Vagina (tissue), 2 donors: ENCODE measurements around the gene CD80. TPM values are rescaled to one million over a fixed set of nuclear protein-coding genes. Genes with fewer than 3 reads are reported as not detected.

Experiments
- DNase-seq, 2 donors: peaks; one replicate each; pipeline ENCODE4 v3.0.0-alpha.2; 2017; ENCODE audit errors: extremely low spot score in 2 of 2
- H3K27ac ChIP-seq: fragments of 200-600 bp; sonication (generic); one replicate; pipeline ENCODE4 v1.5.1; 2019
- H3K27me3 ChIP-seq: fragments of 200-600 bp; sonication (generic); one replicate; pipeline ENCODE4 v1.5.1; 2019
- H3K36me3 ChIP-seq, 2 donors: fragments of 200-600 bp; sonication (generic); one replicate each; pipeline ENCODE4 v1.5.1; 2017 to 2019
- H3K4me1 ChIP-seq: fragments of 200-600 bp; sonication (generic); one replicate; pipeline ENCODE4 v1.5.1; 2019
- H3K4me3 ChIP-seq, 2 donors: fragments of 200-600 bp; sonication (generic); 1 replicate in 1 of 2; 2 replicates in 1 of 2; pipeline ENCODE4 v1.5.1; 2016 to 2019
- H3K9me3 ChIP-seq: fragments of 200-600 bp; sonication (generic); one replicate; pipeline ENCODE4 v1.5.1; 2019
- CTCF ChIP-seq, 3 experiments: fragments of 450-650 bp in 2 of 3; fragments of 200-600 bp in 1 of 3; sonication (generic) in 1 of 3; IDR thresholded peaks; one replicate each; pipeline ENCODE4 v1.5.1; 2017 to 2019; ENCODE audit warnings: antibody characterized with exemption in 3 of 3, mild to moderate bottlenecking in 2 of 3, moderate library complexity in 2 of 3
- POLR2A ChIP-seq, 2 donors: fragments of 450-650 bp; IDR thresholded peaks; one replicate each; pipeline ENCODE4 v1.6.1; 2017; ENCODE audit warnings: antibody characterized with exemption in 2 of 2, mild to moderate bottlenecking in 2 of 2, moderate library complexity in 2 of 2
- POLR2AphosphoS5 ChIP-seq, 2 donors: sonication (generic); formaldehyde crosslinking; IDR thresholded peaks; one replicate each; pipeline ENCODE4 v1.9.0; 2017; ENCODE audit warnings: antibody characterized with exemption in 2 of 2, mild to moderate bottlenecking in 2 of 2, low read depth in 1 of 2; ENCODE audit not compliant: insufficient read depth in 1 of 2
- intact Hi-C: fragments of 100-400 bp; cut with DNase I; formaldehyde crosslinking; loops from one replicate; pipeline ENCODE4 v1.15.1; 2023
- total RNA-seq: library from RNA; depleted of rRNA; stranded (reverse); fragments of >200 nt; gene quantifications from one replicate; pipeline ENCODE4 v1.2.3, GENCODE V29; 2016

Gene CD80
- total RNA-seq, 1 donor from 2014 or later: not detected

- Histone ChIP-seq H3K4me1 (peaks cover 4% of the 10 kb centered on the region), H3K9me3 (no peaks in the 10 kb centered on the region), H3K27ac (no peak overlapping the region), H3K4me3 (no peak overlapping the region), H3K36me3 (no peaks in the 10 kb centered on the region), H3K27me3 (no peaks in the 10 kb centered on the region)
- intact Hi-C loops: no loop called here
- TF ChIP-seq CTCF (IDR thresholded peaks at IDR 0.05) (no peak), POLR2A (IDR thresholded peaks at IDR 0.05) (no peak), POLR2AphosphoS5 (IDR thresholded peaks at IDR 0.05; ENCODE audit: insufficient read depth in 1 of 2, low read depth in 1 of 2) (no peak)
- DNase-seq: peak in 1 of 2 donors; percentile 69
Measured at GRCh38 chr3:119600732-119601131, 41.3 kb upstream of the CD80 start.

GRCh38 chr3:119599558-119600174 lies 40.3 kb upstream of the CD80 start:
- Histone ChIP-seq H3K36me3 (no peaks in the 10 kb centered on the region), H3K27ac (no peak overlapping the region), H3K4me1 (peaks cover 4% of the 10 kb centered on the region), H3K27me3 (no peaks in the 10 kb centered on the region), H3K4me3 (no peak overlapping the region), H3K9me3 (no peaks in the 10 kb centered on the region)
- peak in 1 of 2 donors; percentile 11 for DNase-seq
- intact Hi-C loops: no loop called here
- no peak for TF ChIP-seq CTCF (IDR thresholded peaks at IDR 0.05)
- TF ChIP-seq POLR2AphosphoS5 (IDR thresholded peaks at IDR 0.05; ENCODE audit: insufficient read depth in 1 of 2, low read depth in 1 of 2): no peak
- TF ChIP-seq POLR2A (IDR thresholded peaks at IDR 0.05): no peak

- no peaks in the 10 kb centered on the region for H3K36me3 ChIP-seq
- DNase-seq: peak in 1 of 2 donors; percentile 65
- intact Hi-C loops: no loop called here
- no peak overlapping the region for H3K4me3 ChIP-seq
- no peaks in the 10 kb centered on the region for H3K27me3 ChIP-seq
- no peak overlapping the region for H3K27ac ChIP-seq
- H3K4me1 ChIP-seq: peaks cover 4% of the 10 kb centered on the region
- H3K9me3 ChIP-seq: no peaks in the 10 kb centered on the region
- no peak for TF ChIP-seq CTCF (IDR thresholded peaks at IDR 0.05)
- no peak for TF ChIP-seq POLR2AphosphoS5 (IDR thresholded peaks at IDR 0.05; ENCODE audit: insufficient read depth in 1 of 2, low read depth in 1 of 2)
- TF ChIP-seq POLR2A (IDR thresholded peaks at IDR 0.05): no peak
Measured at GRCh38 chr3:119598410-119599098, 39.1 kb upstream of the CD80 start.

GRCh38 chr3:119597548-119598288 lies 38.3 kb upstream of the CD80 start, which contains the start of gene PLA1A:
TSS of gene PLA1A (plus strand) at chr3:119597885. CDS start at chr3:119597914, 29 bp downstream.
- TF ChIP-seq POLR2AphosphoS5 (IDR thresholded peaks at IDR 0.05; ENCODE audit: insufficient read depth in 1 of 2, low read depth in 1 of 2): no peak
- no peak for TF ChIP-seq POLR2A (IDR thresholded peaks at IDR 0.05)
- TF ChIP-seq CTCF (IDR thresholded peaks at IDR 0.05): no peak
- H3K9me3 ChIP-seq: no peaks in the 10 kb centered on the region
- no peaks in the 10 kb centered on the region for H3K27me3 ChIP-seq
- H3K4me3 ChIP-seq: no peak within 1 kb of the TSS
- DNase-seq: peak in 1 of 2 donors; percentile 37
- intact Hi-C loops: no loop called here
- H3K4me1 ChIP-seq: peaks cover 4% of the 10 kb centered on the region
- peak within 1 kb of the TSS; percentile 47 for H3K27ac ChIP-seq
- H3K36me3 ChIP-seq: no peaks in the 10 kb centered on the region
